Stimulated activated CD4-positive, alpha-beta T cell treated with anti-CD3 and anti-CD28 coated beads, Interleukin-4, amount 100 ng/mL, for 48 hours (primary cell): ENCODE measurements around the gene STOM.

Experiments used
- DNase-seq, 2 donors: peaks; one replicate each; pipeline ENCODE4 v3.0.0-alpha.2; 2020; ENCODE audit warnings: low read depth in 2 of 2

STOM gene

GRCh38 chr9:121322037-121322736 is 47.9 kb downstream of the STOM start:
- DNase-seq: no peak

- no peak for DNase-seq
Observed at GRCh38 chr9:121321016-121321503, 49.0 kb downstream of the STOM start.

- no peak for DNase-seq
Observed at GRCh38 chr9:121319383-121319780, 50.7 kb downstream of the STOM start.

- no peak for DNase-seq
Observed at GRCh38 chr9:121318631-121319382, 51.2 kb downstream of the STOM start.

- DNase-seq: no peak
Observed at GRCh38 chr9:121317737-121318630, 52.1 kb downstream of the STOM start.

- DNase-seq: no peak
Observed at GRCh38 chr9:121316852-121317373, 53.1 kb downstream of the STOM start.

GRCh38 chr9:121316378-121316777 is 53.7 kb downstream of the STOM start:
- no peak for DNase-seq

GRCh38 chr9:121313458-121314152 is 56.4 kb downstream of the STOM start:
- no peak for DNase-seq

- no peak for DNase-seq
Observed at GRCh38 chr9:121312169-121312568, 57.9 kb downstream of the STOM start.

- DNase-seq: no peak
Observed at GRCh38 chr9:121310571-121310970, 59.5 kb downstream of the STOM start.

GRCh38 chr9:121309833-121310425 is 60.1 kb downstream of the STOM start:
- no peak for DNase-seq

GRCh38 chr9:121309171-121309570 is 60.9 kb downstream of the STOM start:
- no peak for DNase-seq

- DNase-seq: no peak
Observed at GRCh38 chr9:121308765-121309164, 61.3 kb downstream of the STOM start.

- DNase-seq: no peak
Observed at GRCh38 chr9:121307976-121308375, 62.1 kb downstream of the STOM start.

- DNase-seq: no peak
Observed at GRCh38 chr9:121305269-121305994, 64.6 kb downstream of the STOM start.

GRCh38 chr9:121304707-121305106 is 65.3 kb downstream of the STOM start:
- DNase-seq: no peak

GRCh38 chr9:121303456-121304451 is 66.3 kb downstream of the STOM start:
- DNase-seq: no peak

GRCh38 chr9:121302786-121303185 is 67.3 kb downstream of the STOM start:
- no peak for DNase-seq

GRCh38 chr9:121302341-121302740 is 67.7 kb downstream of the STOM start:
- no peak for DNase-seq
